HepG2 (cell line): ENCODE measurements around the gene LMOD2. TPM values are rescaled to one million over a fixed set of nuclear protein-coding genes. Genes with fewer than 3 reads are reported as not detected.

ENCODE experiments used
- ATAC-seq: fragments of 200-7000 bp; cut with Tn5 transposase; 3 replicates; pipeline ENCODE4 v1.9.1; 2020; ENCODE audit warnings: mild to moderate bottlenecking, moderate library complexity
- BruUV-seq: library from RNA; stranded (reverse); fragments of 400-500 nt; replicated peaks from 2 replicates; lab custom pipeline; 2021; lab: Mats Ljungman, UMichigan
- CTCF ChIA-PET: fragments of 300-600 bp; formaldehyde crosslinking; extraction: SDS; loops from one replicate; lab custom pipeline; 2021; ENCODE audit warnings: low total read pairs, inconsistent platforms, low intra/inter-chr PET ratio; lab: Yijun Ruan, JAX
- POLR2A ChIA-PET: fragments of 350-600 bp; sonication (Branson Sonifier 250); formaldehyde crosslinking; loops from one replicate; lab custom pipeline; 2020; ENCODE audit warnings: antibody characterized with exemption, inconsistent platforms; lab: Yijun Ruan, JAX
- DNase-seq: peaks from one replicate; pipeline ENCODE4 v3.0.0-alpha.2; 2015; ENCODE audit warnings: low spot score
- FAIRE-seq: peaks from 3 replicates; lab custom pipeline; 2011; peaks lifted over from hg19 to GRCh38; lab: Jason Lieb, UNC
- H2AFZ ChIP-seq: one replicate; pipeline ENCODE4 v1.6.1; 2011; ENCODE audit warnings: low read length, inconsistent platforms
- H3K27ac ChIP-seq: fragments of 300-600 bp; 3 replicates; pipeline ENCODE4 v1.8.0; 2011; ENCODE audit warnings: mixed run types, mild to moderate bottlenecking, mixed read lengths, low read length, inconsistent platforms; ENCODE audit not compliant: insufficient read depth; ENCODE audit errors: extremely low read length
- H3K27me3 ChIP-seq, 2 experiments: fragments of 200-600 bp in 1 of 2; 2 replicates in 1 of 2; 3 replicates in 1 of 2; pipeline versions ENCODE4 v1.6.0 to v1.8.0; 2011; ENCODE audit warnings: low read length in 2 of 2, mild to moderate bottlenecking in 2 of 2, moderate library complexity in 2 of 2, inconsistent platforms in 1 of 2; ENCODE audit not compliant: insufficient read depth in 2 of 2, control insufficient read depth in 1 of 2
- H3K36me3 ChIP-seq, 2 experiments: fragments of 200-600 bp in 1 of 2; replicated peaks in 1 of 2; 2 replicates in 1 of 2; 3 replicates in 1 of 2; pipeline versions ENCODE4 v1.5.1 to v1.8.0; 2011; ENCODE audit warnings: low read length in 2 of 2, inconsistent platforms in 1 of 2; ENCODE audit not compliant: insufficient read depth in 2 of 2, control insufficient read depth in 1 of 2
- H3K4me1 ChIP-seq: 2 replicates; pipeline ENCODE4 v1.5.1; 2012; ENCODE audit warnings: low read length, inconsistent platforms; ENCODE audit not compliant: insufficient read depth
- H3K4me2 ChIP-seq: 2 replicates; pipeline ENCODE4 v1.6.0; 2011; ENCODE audit warnings: low read depth, low read length, inconsistent platforms
- H3K4me3 ChIP-seq, 3 experiments: fragments of 200-600 bp in 1 of 3; sonication (generic), shearing (Covaris generic) in 1 of 3; replicated peaks in 1 of 3; 2 replicates each; pipeline ENCODE4 v1.5.1; 2011 to 2016; ENCODE audit warnings: low read length in 3 of 3, inconsistent platforms in 2 of 3, low read depth in 2 of 3, mild to moderate bottlenecking in 2 of 3, control low read depth in 1 of 3, mixed read lengths in 1 of 3; ENCODE audit not compliant: insufficient read depth in 1 of 3
- H3K79me2 ChIP-seq: one replicate; pipeline ENCODE4 v1.6.1; 2011; ENCODE audit warnings: low read length, inconsistent platforms; ENCODE audit not compliant: insufficient read depth
- H3K9ac ChIP-seq: 2 replicates; pipeline ENCODE4 v1.6.0; 2011; ENCODE audit warnings: mild to moderate bottlenecking, low read depth, low read length, inconsistent platforms; ENCODE audit not compliant: insufficient read depth
- H3K9me3 ChIP-seq: 2 replicates; pipeline ENCODE4 v1.5.1; 2012; ENCODE audit warnings: mild to moderate bottlenecking, low read length
- H4K20me1 ChIP-seq: 2 replicates; pipeline ENCODE4 v1.6.0; 2011; ENCODE audit warnings: inconsistent platforms, mild to moderate bottlenecking, low read length, moderate library complexity; ENCODE audit not compliant: insufficient read depth
- MIER3 ChIP-seq: IDR thresholded peaks from 2 replicates; pipeline ENCODE4 v1.6.1; 2016; ENCODE audit warnings: missing compliant biosample characterization, borderline replicate concordance
- RFX1 ChIP-seq: fragments of 450-650 bp; IDR thresholded peaks from 2 replicates; pipeline ENCODE4 v1.6.1; 2017
- SP2 ChIP-seq: sonication (generic); formaldehyde crosslinking; IDR thresholded peaks from 2 replicates; pipeline ENCODE4 v1.5.1; 2020; ENCODE audit warnings: mild to moderate bottlenecking, missing genetic modification reagents
- SRY ChIP-seq: sonication (generic); formaldehyde crosslinking; IDR thresholded peaks from 2 replicates; pipeline ENCODE4 v1.8.0; 2022; ENCODE audit warnings: mild to moderate bottlenecking, missing genetic modification reagents
- ZFP90 ChIP-seq: sonication (generic); formaldehyde crosslinking; IDR thresholded peaks from 2 replicates; pipeline ENCODE4 v1.8.0; 2022; ENCODE audit warnings: missing genetic modification reagents, mild to moderate bottlenecking, inconsistent platforms, borderline replicate concordance
- ZNF281 ChIP-seq: sonication (generic); formaldehyde crosslinking; IDR thresholded peaks from 2 replicates; pipeline ENCODE4 v1.4.0; 2020; ENCODE audit warnings: missing genetic modification reagents, borderline replicate concordance
- ZNF350 ChIP-seq: sonication (generic); formaldehyde crosslinking; IDR thresholded peaks from 2 replicates; pipeline ENCODE4 v1.4.0; 2020; ENCODE audit warnings: mild to moderate bottlenecking, low read depth, missing genetic modification reagents, borderline replicate concordance
- ZNF354B ChIP-seq: sonication (generic); formaldehyde crosslinking; IDR thresholded peaks from 2 replicates; pipeline ENCODE4 v1.8.0; 2022; ENCODE audit warnings: mild to moderate bottlenecking, missing genetic modification reagents
- ZNF570 ChIP-seq: sonication (generic); formaldehyde crosslinking; IDR thresholded peaks from 2 replicates; pipeline ENCODE4 v1.4.0; 2020; ENCODE audit warnings: mild to moderate bottlenecking, missing genetic modification reagents, borderline replicate concordance
- ZNF772 ChIP-seq: sonication (generic); formaldehyde crosslinking; IDR thresholded peaks from 2 replicates; pipeline ENCODE4 v1.5.0; 2020; ENCODE audit warnings: mild to moderate bottlenecking, missing genetic modification reagents
- ZNF775 ChIP-seq: sonication (generic); formaldehyde crosslinking; IDR thresholded peaks from 2 replicates; pipeline ENCODE4 v1.4.0; 2020; ENCODE audit warnings: missing genetic modification reagents, mild to moderate bottlenecking, moderate library complexity, borderline replicate concordance
- ZNF879 ChIP-seq: sonication (generic); formaldehyde crosslinking; IDR thresholded peaks from 2 replicates; pipeline ENCODE4 v1.8.1; 2023; ENCODE audit warnings: missing genetic modification reagents
- ZSCAN29 ChIP-seq: sonication (generic); formaldehyde crosslinking; conservative IDR thresholded peaks from 2 replicates; pipeline ENCODE4 v1.4.0; 2020; ENCODE audit warnings: mild to moderate bottlenecking, missing genetic modification reagents
- WGBS: methylation state at CpG from one replicate; pipeline ENCODE4 v1.1.6; 2017; ENCODE audit warnings: low lambda C conversion rate; 5-methylcytosine and 5-hydroxymethylcytosine counted together
- in situ Hi-C: cut with HindIII; loops from 2 replicates; pipeline ENCODE4 v1.10.0; 2017; ENCODE audit warnings: low pct_unique_long_range_greater_than_20kb; ENCODE audit not compliant: extremely low pct_ligation_motif_present
- intact Hi-C: fragments of 100-400 bp; cut with micrococcal nuclease; formaldehyde crosslinking; loops from one replicate; pipeline ENCODE4 v1.10.0; 2022; ENCODE audit not compliant: unreplicated experiment
- polyA plus RNA-seq, 8 experiments: library from polyadenylated mRNA; depleted of rRNA in 3 of 8; stranded (reverse) in 7 of 8; unstranded in 1 of 8; fragments of >200 nt; fragmentation: Illumina TruSeq in 4 of 8; extraction: Trizol in 4 of 8; gene quantifications; 2 replicates each; pipeline versions ENCODE4 v1.2.1 to v1.2.3, GENCODE V29; 2011 to 2016; ENCODE audit warnings: low read depth in 4 of 8, missing spikeins in 1 of 8, mixed read lengths in 1 of 8; ENCODE audit not compliant: insufficient read depth in 1 of 8
- total RNA-seq, 5 experiments: library from RNA; depleted of rRNA; stranded (reverse); fragments of >200 nt; fragmentation: Illumina TruSeq; extraction: Trizol; gene quantifications; 2 replicates each; pipeline ENCODE4 v1.2.3, GENCODE V29; 2016; ENCODE audit warnings: low read depth in 1 of 5

The LMOD2 gene
- total and polyA plus RNA-seq, 2 of the 13 experiments (the other 11 are each of a cell fraction or from before 2014, with no cell fraction given) = not detected

GRCh38 chr7:123710683-123711082, 55.0 kb downstream of the LMOD2 start:
- H4K20me1 ChIP-seq = peaks cover 14% of the 10 kb centered on the region
- no TSS peak for BruUV-seq
- ATAC-seq = peak; percentile 52; the same call in 2 of the 3 replicates
- TF ChIP-seq RFX1 (no peak), ZNF354B (CRISPR knock-in tag) (no peak), ZNF350 (CRISPR knock-in tag) (no peak), SRY (no peak), ZNF879 (CRISPR knock-in tag) (no peak), ZSCAN29 (CRISPR knock-in tag) (no peak), MIER3 (CRISPR knock-in tag) (no peak)
- TF ChIP-seq, all 625 proteins: peak for 0
- H3K4me1 ChIP-seq = peaks cover 35% of the 10 kb centered on the region
- peaks cover 52% of the 10 kb centered on the region for H3K79me2 ChIP-seq
- H3K27me3 ChIP-seq = no peaks in the 10 kb centered on the region
- H2AFZ ChIP-seq = no peak overlapping the region
- DNase-seq (no peak), FAIRE-seq (no peak)
- in situ Hi-C loops = no loop called here
- POLR2A ChIA-PET = no interaction called here
- CTCF ChIA-PET = no interaction called here
- H3K4me2 ChIP-seq = no peak overlapping the region
- intact Hi-C loops = no loop called here
- H3K36me3 ChIP-seq = peaks cover 8 to 27% of the 10 kb centered on the region in 2 experiments
- H3K27ac ChIP-seq = no peak overlapping the region
- no peak overlapping the region for H3K9ac ChIP-seq
- no peaks in the 10 kb centered on the region for H3K9me3 ChIP-seq
- no peak overlapping the region for H3K4me3 ChIP-seq
- WGBS = 72% methylated on average over 2 of the region's 2 CpGs

GRCh38 chr7:123711832-123712293, 56.2 kb downstream of the LMOD2 start:
- Histone ChIP-seq H2AFZ (no peak overlapping the region), H3K27me3 (no peaks in the 10 kb centered on the region), H3K27ac (no peak overlapping the region), H3K4me1 (peaks cover 37% of the 10 kb centered on the region), H4K20me1 (peaks cover 16% of the 10 kb centered on the region), H3K36me3 (peaks cover 8 to 18% of the 10 kb centered on the region in 2 experiments), H3K9ac (no peak overlapping the region), H3K4me3 (no peak overlapping the region), H3K4me2 (no peak overlapping the region), H3K79me2 (peaks cover 58% of the 10 kb centered on the region), H3K9me3 (no peaks in the 10 kb centered on the region)
- CTCF ChIA-PET = no interaction called here
- no peak for FAIRE-seq
- no peak for ATAC-seq
- in situ Hi-C loops = no loop called here
- TF ChIP-seq ZFP90 (CRISPR knock-in tag) = no peak
- TF ChIP-seq ZNF775 (CRISPR knock-in tag) = no peak
- TF ChIP-seq ZNF570 (CRISPR knock-in tag) = no peak
- no peak for TF ChIP-seq SP2 (CRISPR knock-in tag)
- no peak for TF ChIP-seq ZNF772
- TF ChIP-seq ZNF281 (CRISPR knock-in tag) = no peak
- DNase-seq = no peak
- BruUV-seq = no TSS peak
- POLR2A ChIA-PET = no interaction called here
- intact Hi-C loops = no loop called here
